ENCODE measurements around the gene CORT.

- TF ChIP-seq CTCF (conservative IDR thresholded peaks at IDR 0.05; ENCODE audit: low read length) (no peak), EZH2phosphoT487 (IDR thresholded peaks at IDR 0.05; ENCODE audit: borderline replicate concordance, low read depth, low read length) (no peak)
Measured at GRCh38 chr1:10434590-10434989, 15.2 kb upstream of the CORT start.

Data from OCI-LY7 (cell line).